IMR-90 (cell line): Measurements from ENCODE around the gene RIOK1.

Source experiments
- BHLHE40 ChIP-seq: fragments of 150-350 bp; IDR thresholded peaks from 2 replicates; pipeline ENCODE4 v1.6.1; 2016; ENCODE audit warnings: mild to moderate bottlenecking, low read depth, low read length
- CEBPB ChIP-seq: IDR thresholded peaks from 2 replicates; pipeline ENCODE4 v1.6.1; 2012; ENCODE audit warnings: low read depth, low read length, improper control_type of control experiment
- CHD1 ChIP-seq: IDR thresholded peaks from 2 replicates; pipeline ENCODE4 v1.6.1; 2012; ENCODE audit warnings: low read depth, low read length, improper control_type of control experiment
- MAFK ChIP-seq: IDR thresholded peaks from 2 replicates; pipeline ENCODE4 v1.6.1; 2012; ENCODE audit warnings: low read depth, low read length, improper control_type of control experiment
- MAZ ChIP-seq: IDR thresholded peaks from 2 replicates; pipeline ENCODE4 v1.6.1; 2012; ENCODE audit warnings: low read depth, mild to moderate bottlenecking, low read length, improper control_type of control experiment, moderate library complexity, borderline replicate concordance
- MXI1 ChIP-seq: IDR thresholded peaks from 2 replicates; pipeline ENCODE4 v1.6.1; 2012; ENCODE audit warnings: low read depth, mild to moderate bottlenecking, low read length, moderate library complexity, borderline replicate concordance
- POLR2A ChIP-seq: IDR thresholded peaks from 2 replicates; pipeline ENCODE4 v1.6.1; 2012; ENCODE audit warnings: mild to moderate bottlenecking, low read depth, low read length
- RAD21 ChIP-seq: IDR thresholded peaks from 2 replicates; pipeline ENCODE4 v1.6.1; 2012; ENCODE audit warnings: low read length, improper control_type of control experiment
- RFX5 ChIP-seq: IDR thresholded peaks from 2 replicates; pipeline ENCODE4 v1.8.0; 2012; ENCODE audit warnings: low read depth, mild to moderate bottlenecking, low read length, moderate library complexity
- SMC3 ChIP-seq: fragments of 150-350 bp; IDR thresholded peaks from 2 replicates; pipeline ENCODE4 v1.6.1; 2016; ENCODE audit warnings: low read depth, mild to moderate bottlenecking, antibody characterized with exemption, low read length, moderate library complexity
- TF ChIP-seq, protein P1 (sequence below): conservative IDR thresholded peaks from 2 replicates; pipeline ENCODE4 v1.5.1; 2012; ENCODE audit warnings: mild to moderate bottlenecking, low read depth, low read length, improper control_type of control experiment
- TF ChIP-seq, protein P2 (sequence below): fragments of 150-350 bp; IDR thresholded peaks from 2 replicates; pipeline ENCODE4 v1.6.1; 2016; ENCODE audit warnings: low read depth, mild to moderate bottlenecking, low read length, moderate library complexity, borderline replicate concordance
- TF ChIP-seq, protein P3 (sequence below): fragments of 150-350 bp; IDR thresholded peaks from 2 replicates; pipeline ENCODE4 v1.6.1; 2017; ENCODE audit warnings: mild to moderate bottlenecking, antibody characterized with exemption, low read length, low read depth

DNA sequence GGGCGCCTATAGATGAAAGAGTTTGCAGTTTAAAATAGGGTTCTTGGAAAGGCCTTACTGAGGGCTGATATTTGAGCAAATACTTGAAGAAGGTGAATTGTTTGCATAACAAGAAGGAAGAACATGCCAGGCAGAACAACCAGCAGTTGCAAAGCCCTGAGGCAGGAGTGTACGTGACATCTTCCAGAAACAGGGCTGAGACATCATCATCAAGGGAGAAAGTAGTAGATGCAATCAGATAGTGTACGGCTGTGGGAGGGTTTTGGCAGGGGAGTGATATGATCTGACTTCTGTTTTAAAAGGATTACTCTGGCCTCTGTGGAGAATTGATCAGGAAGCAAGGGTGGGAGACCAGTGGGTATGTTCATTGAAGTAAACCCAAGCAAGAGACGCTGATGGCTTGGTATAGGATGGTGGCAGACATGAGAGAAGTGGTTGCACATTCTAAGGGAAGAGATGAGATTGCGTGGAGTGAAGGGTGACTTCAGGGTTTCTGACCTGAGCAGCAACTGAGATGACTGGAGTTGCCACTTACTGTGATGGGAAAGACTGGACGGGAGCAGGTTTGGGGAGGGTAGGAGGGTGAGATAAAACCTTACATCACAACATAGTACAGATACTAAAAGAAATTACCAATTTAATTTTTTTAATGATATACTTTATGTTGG, 28.8 kb downstream of the RIOK1 start:
- TF ChIP-seq, protein P1, sequence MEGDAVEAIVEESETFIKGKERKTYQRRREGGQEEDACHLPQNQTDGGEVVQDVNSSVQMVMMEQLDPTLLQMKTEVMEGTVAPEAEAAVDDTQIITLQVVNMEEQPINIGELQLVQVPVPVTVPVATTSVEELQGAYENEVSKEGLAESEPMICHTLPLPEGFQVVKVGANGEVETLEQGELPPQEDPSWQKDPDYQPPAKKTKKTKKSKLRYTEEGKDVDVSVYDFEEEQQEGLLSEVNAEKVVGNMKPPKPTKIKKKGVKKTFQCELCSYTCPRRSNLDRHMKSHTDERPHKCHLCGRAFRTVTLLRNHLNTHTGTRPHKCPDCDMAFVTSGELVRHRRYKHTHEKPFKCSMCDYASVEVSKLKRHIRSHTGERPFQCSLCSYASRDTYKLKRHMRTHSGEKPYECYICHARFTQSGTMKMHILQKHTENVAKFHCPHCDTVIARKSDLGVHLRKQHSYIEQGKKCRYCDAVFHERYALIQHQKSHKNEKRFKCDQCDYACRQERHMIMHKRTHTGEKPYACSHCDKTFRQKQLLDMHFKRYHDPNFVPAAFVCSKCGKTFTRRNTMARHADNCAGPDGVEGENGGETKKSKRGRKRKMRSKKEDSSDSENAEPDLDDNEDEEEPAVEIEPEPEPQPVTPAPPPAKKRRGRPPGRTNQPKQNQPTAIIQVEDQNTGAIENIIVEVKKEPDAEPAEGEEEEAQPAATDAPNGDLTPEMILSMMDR, result no peak
- TF ChIP-seq POLR2A, result no peak
- TF ChIP-seq MAZ, result no peak
- TF ChIP-seq MAFK, result no peak
- TF ChIP-seq, protein P2, sequence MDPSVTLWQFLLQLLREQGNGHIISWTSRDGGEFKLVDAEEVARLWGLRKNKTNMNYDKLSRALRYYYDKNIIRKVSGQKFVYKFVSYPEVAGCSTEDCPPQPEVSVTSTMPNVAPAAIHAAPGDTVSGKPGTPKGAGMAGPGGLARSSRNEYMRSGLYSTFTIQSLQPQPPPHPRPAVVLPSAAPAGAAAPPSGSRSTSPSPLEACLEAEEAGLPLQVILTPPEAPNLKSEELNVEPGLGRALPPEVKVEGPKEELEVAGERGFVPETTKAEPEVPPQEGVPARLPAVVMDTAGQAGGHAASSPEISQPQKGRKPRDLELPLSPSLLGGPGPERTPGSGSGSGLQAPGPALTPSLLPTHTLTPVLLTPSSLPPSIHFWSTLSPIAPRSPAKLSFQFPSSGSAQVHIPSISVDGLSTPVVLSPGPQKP, result no peak
- TF ChIP-seq, protein P3, sequence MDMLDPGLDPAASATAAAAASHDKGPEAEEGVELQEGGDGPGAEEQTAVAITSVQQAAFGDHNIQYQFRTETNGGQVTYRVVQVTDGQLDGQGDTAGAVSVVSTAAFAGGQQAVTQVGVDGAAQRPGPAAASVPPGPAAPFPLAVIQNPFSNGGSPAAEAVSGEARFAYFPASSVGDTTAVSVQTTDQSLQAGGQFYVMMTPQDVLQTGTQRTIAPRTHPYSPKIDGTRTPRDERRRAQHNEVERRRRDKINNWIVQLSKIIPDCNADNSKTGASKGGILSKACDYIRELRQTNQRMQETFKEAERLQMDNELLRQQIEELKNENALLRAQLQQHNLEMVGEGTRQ, result no peak
- no peak for TF ChIP-seq RFX5
- no peak for TF ChIP-seq CEBPB
- TF ChIP-seq SMC3, result no peak
- TF ChIP-seq MXI1, result no peak
- TF ChIP-seq RAD21, result no peak
- no peak for TF ChIP-seq CHD1
- no peak for TF ChIP-seq BHLHE40
